ENCODE measurements around the gene N4BP2L1.
A peak's percentile ranks its signal among the peaks of the same experiment; 100 is the strongest.

N4BP2L1 gene

GRCh38 chr13:32426191-32426989 lies 1.5 kb downstream of the N4BP2L1 start:
- peaks cover 69% of the 10 kb centered on the region for H3K79me2 ChIP-seq (ENCODE audit: low read length)
- peaks cover 17% of the 10 kb centered on the region for H3K4me1 ChIP-seq (ENCODE audit: low read length)
- H3K36me3 ChIP-seq (replicated peaks; ENCODE audit: insufficient read depth, low read length): no peaks in the 10 kb centered on the region
- H3F3A ChIP-seq (ENCODE audit: insufficient read depth, low read length): peaks cover 22% of the 10 kb centered on the region
- H3K9ac ChIP-seq (ENCODE audit: low read length): peak overlapping the region; percentile 87
- H3K9me2 ChIP-seq (replicated peaks; ENCODE audit: insufficient read depth, low read length): no peaks in the 10 kb centered on the region
- H3K4me2 ChIP-seq (ENCODE audit: low read depth, low read length): peak overlapping the region; percentile 79
- no peaks in the 10 kb centered on the region for H3K9me3 ChIP-seq (replicated peaks; ENCODE audit: insufficient read depth, low read length)
- no peak for TF ChIP-seq EZH2phosphoT487 (IDR thresholded peaks at IDR 0.05; ENCODE audit: low read length)
- TF ChIP-seq, protein P1, sequence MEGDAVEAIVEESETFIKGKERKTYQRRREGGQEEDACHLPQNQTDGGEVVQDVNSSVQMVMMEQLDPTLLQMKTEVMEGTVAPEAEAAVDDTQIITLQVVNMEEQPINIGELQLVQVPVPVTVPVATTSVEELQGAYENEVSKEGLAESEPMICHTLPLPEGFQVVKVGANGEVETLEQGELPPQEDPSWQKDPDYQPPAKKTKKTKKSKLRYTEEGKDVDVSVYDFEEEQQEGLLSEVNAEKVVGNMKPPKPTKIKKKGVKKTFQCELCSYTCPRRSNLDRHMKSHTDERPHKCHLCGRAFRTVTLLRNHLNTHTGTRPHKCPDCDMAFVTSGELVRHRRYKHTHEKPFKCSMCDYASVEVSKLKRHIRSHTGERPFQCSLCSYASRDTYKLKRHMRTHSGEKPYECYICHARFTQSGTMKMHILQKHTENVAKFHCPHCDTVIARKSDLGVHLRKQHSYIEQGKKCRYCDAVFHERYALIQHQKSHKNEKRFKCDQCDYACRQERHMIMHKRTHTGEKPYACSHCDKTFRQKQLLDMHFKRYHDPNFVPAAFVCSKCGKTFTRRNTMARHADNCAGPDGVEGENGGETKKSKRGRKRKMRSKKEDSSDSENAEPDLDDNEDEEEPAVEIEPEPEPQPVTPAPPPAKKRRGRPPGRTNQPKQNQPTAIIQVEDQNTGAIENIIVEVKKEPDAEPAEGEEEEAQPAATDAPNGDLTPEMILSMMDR (IDR thresholded peaks at IDR 0.05; ENCODE audit: low read length): no peak
- TF ChIP-seq EZH2 (optimal IDR thresholded peaks at IDR 0.05; ENCODE audit: low read depth, low read length): no peak
- peak; percentile 77 for DNase-seq
- no peaks in the 10 kb centered on the region for H4K20me1 ChIP-seq (ENCODE audit: insufficient read depth, low read length)
- peak overlapping the region; percentile 92 for H3K27ac ChIP-seq (ENCODE audit: low read length)
- peak overlapping the region; percentile 85 for H3K4me3 ChIP-seq (ENCODE audit: low read length)
- H3K27me3 ChIP-seq (replicated peaks; ENCODE audit: insufficient read depth, low read length): no peaks in the 10 kb centered on the region
- H2AFZ ChIP-seq (ENCODE audit: low read length): peak overlapping the region; percentile 23; the same call in 1 of the 2 replicates

GRCh38 chr13:32425158-32425557 lies 2.8 kb downstream of the N4BP2L1 start:
- Histone ChIP-seq H3K79me2 (ENCODE audit: low read length) (peaks cover 70% of the 10 kb centered on the region), H3K9me2 (replicated peaks; ENCODE audit: insufficient read depth, low read length) (no peaks in the 10 kb centered on the region), H3K4me1 (ENCODE audit: low read length) (peaks cover 14% of the 10 kb centered on the region), H3K4me3 (ENCODE audit: low read length) (0 out of 2 replicates have a peak overlapping the region, but pooled peaks have one; percentile 85), H3K4me2 (ENCODE audit: low read depth, low read length) (peak overlapping the region; percentile 79; the same call in 1 of the 2 replicates), H3K27ac (ENCODE audit: low read length) (no peak overlapping the region), H2AFZ (ENCODE audit: low read length) (no peak overlapping the region), H4K20me1 (ENCODE audit: insufficient read depth, low read length) (no peaks in the 10 kb centered on the region), H3K9me3 (replicated peaks; ENCODE audit: insufficient read depth, low read length) (no peaks in the 10 kb centered on the region), H3K27me3 (replicated peaks; ENCODE audit: insufficient read depth, low read length) (no peaks in the 10 kb centered on the region), H3K9ac (ENCODE audit: low read length) (no peak overlapping the region), H3K36me3 (replicated peaks; ENCODE audit: insufficient read depth, low read length) (no peaks in the 10 kb centered on the region), H3F3A (ENCODE audit: insufficient read depth, low read length) (peaks cover 21% of the 10 kb centered on the region)
- no peak for DNase-seq
- TF ChIP-seq, protein P1 (IDR thresholded peaks at IDR 0.05; ENCODE audit: low read length): no peak
- no peak for TF ChIP-seq EZH2 (optimal IDR thresholded peaks at IDR 0.05; ENCODE audit: low read depth, low read length)
- no peak for TF ChIP-seq EZH2phosphoT487 (IDR thresholded peaks at IDR 0.05; ENCODE audit: low read length)

DNA sequence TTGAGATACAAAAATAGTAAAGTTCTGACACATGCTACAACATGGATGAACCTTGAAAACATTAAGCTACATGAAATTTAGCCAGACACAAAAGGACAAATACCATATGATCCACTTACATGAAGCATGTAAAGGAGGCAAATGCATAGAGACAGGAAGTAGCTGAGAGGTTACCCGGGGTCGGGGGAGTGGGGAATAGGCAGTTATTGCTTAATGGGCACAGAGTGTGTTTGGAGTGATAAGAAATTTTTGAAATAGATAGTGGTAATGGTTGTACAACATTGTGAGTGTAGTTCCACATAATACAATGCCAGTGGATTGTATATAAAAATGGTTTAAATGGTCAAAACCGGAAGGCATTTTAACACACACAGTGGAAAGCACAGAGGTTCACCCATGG lies 4.3 kb downstream of the N4BP2L1 start:
- H2AFZ ChIP-seq (ENCODE audit: low read length): no peak overlapping the region
- H3K9ac ChIP-seq (ENCODE audit: low read length): no peak overlapping the region
- H3K27ac ChIP-seq (ENCODE audit: low read length): no peak overlapping the region
- H3K4me3 ChIP-seq (ENCODE audit: low read length): no peak overlapping the region
- 0 out of 2 replicates have a peak, but pooled peaks cover 5% of the 10 kb centered on the region for H3K4me1 ChIP-seq (ENCODE audit: low read length)
- no peak overlapping the region for H3K4me2 ChIP-seq (ENCODE audit: low read depth, low read length)
- H3F3A ChIP-seq (ENCODE audit: insufficient read depth, low read length): peaks cover 14% of the 10 kb centered on the region
- H3K27me3 ChIP-seq (replicated peaks; ENCODE audit: insufficient read depth, low read length): no peaks in the 10 kb centered on the region
- H3K9me2 ChIP-seq (replicated peaks; ENCODE audit: insufficient read depth, low read length): no peaks in the 10 kb centered on the region
- H3K36me3 ChIP-seq (replicated peaks; ENCODE audit: insufficient read depth, low read length): no peaks in the 10 kb centered on the region
- TF ChIP-seq, protein P1 (IDR thresholded peaks at IDR 0.05; ENCODE audit: low read length): no peak
- TF ChIP-seq EZH2phosphoT487 (IDR thresholded peaks at IDR 0.05; ENCODE audit: low read length) (no peak), EZH2 (optimal IDR thresholded peaks at IDR 0.05; ENCODE audit: low read depth, low read length) (no peak)
- H4K20me1 ChIP-seq (ENCODE audit: insufficient read depth, low read length): no peaks in the 10 kb centered on the region
- H3K9me3 ChIP-seq (replicated peaks; ENCODE audit: insufficient read depth, low read length): no peaks in the 10 kb centered on the region
- no peak for DNase-seq
- H3K79me2 ChIP-seq (ENCODE audit: low read length): peaks cover 63% of the 10 kb centered on the region
